ENCODE results near the gene CNDP1. TPM values are rescaled to one million over a fixed set of nuclear protein-coding genes. Genes with fewer than 3 reads are reported as not detected.

Gene CNDP1
- total RNA-seq, 1 experiment from 2014 or later: not detected

GRCh38 chr18:74597034-74597661 lies 62.8 kb downstream of the CNDP1 start:
- Histone ChIP-seq H3K9me2 (replicated peaks; ENCODE audit: insufficient read depth, low read length) (no peaks in the 10 kb centered on the region), H3K4me3 (ENCODE audit: low read length) (peak overlapping the region; percentile 91), H3K36me3 (ENCODE audit: insufficient read depth, low read length) (peaks cover 3% of the 10 kb centered on the region; the same call in 1 of the 2 replicates), H3K9me3 (ENCODE audit: low read length) (no peaks in the 10 kb centered on the region), H3K27ac (ENCODE audit: low read length) (peak overlapping the region; percentile 75), H2AFZ (ENCODE audit: low read length) (peak overlapping the region; percentile 89), H3K27me3 (ENCODE audit: low read length) (no peaks in the 10 kb centered on the region), H3K4me1 (ENCODE audit: low read length) (peaks cover 24% of the 10 kb centered on the region), H3K4me2 (ENCODE audit: low read depth, low read length, poor library complexity, severe bottlenecking) (peak overlapping the region; percentile 85), H3K79me2 (ENCODE audit: low read length) (peaks cover 50% of the 10 kb centered on the region), H4K20me1 (ENCODE audit: insufficient read depth, low read depth, low read length) (peaks cover 38% of the 10 kb centered on the region), H3K9ac (ENCODE audit: low read length) (peak overlapping the region; percentile 85)
- DNase-seq: peak; percentile 90

GRCh38 chr18:74597662-74598349 lies 63.5 kb downstream of the CNDP1 start, which contains the start of gene ZNF407:
ZNF407 (plus strand) TSS chr18:74597870; CDS start chr18:74631020, 33,150 bp downstream.
- Histone ChIP-seq H3K27me3 (ENCODE audit: low read length) (no peaks in the 10 kb centered on the region), H3K4me1 (ENCODE audit: low read length) (peaks cover 24% of the 10 kb centered on the region), H3K9me3 (ENCODE audit: low read length) (no peaks in the 10 kb centered on the region), H3K27ac (ENCODE audit: low read length) (peak within 1 kb of the TSS; percentile 75), H3K79me2 (ENCODE audit: low read length) (peaks cover 53% of the 10 kb centered on the region), H3K4me3 (ENCODE audit: low read length) (peak within 1 kb of the TSS; percentile 91), H3K9me2 (replicated peaks; ENCODE audit: insufficient read depth, low read length) (no peaks in the 10 kb centered on the region), H4K20me1 (ENCODE audit: insufficient read depth, low read depth, low read length) (peaks cover 41% of the 10 kb centered on the region), H3K36me3 (ENCODE audit: insufficient read depth, low read length) (peaks cover 3% of the 10 kb centered on the region; the same call in 1 of the 2 replicates), H3K4me2 (ENCODE audit: low read depth, low read length, poor library complexity, severe bottlenecking) (peak within 1 kb of the TSS; percentile 85), H2AFZ (ENCODE audit: low read length) (peak within 1 kb of the TSS; percentile 89), H3K9ac (ENCODE audit: low read length) (peak within 1 kb of the TSS; percentile 85)
- peak; percentile 97 for DNase-seq

GRCh38 chr18:74598350-74599001 lies 64.2 kb downstream of the CNDP1 start:
- peak overlapping the region; percentile 75 for H3K27ac ChIP-seq (ENCODE audit: low read length)
- peak overlapping the region; percentile 85 for H3K4me2 ChIP-seq (ENCODE audit: low read depth, low read length, poor library complexity, severe bottlenecking)
- H3K4me3 ChIP-seq (ENCODE audit: low read length): peak overlapping the region; percentile 91
- H3K9ac ChIP-seq (ENCODE audit: low read length): peak overlapping the region; percentile 85
- peak; percentile 93 for DNase-seq
- peaks cover 60% of the 10 kb centered on the region for H3K79me2 ChIP-seq (ENCODE audit: low read length)
- H3K27me3 ChIP-seq (ENCODE audit: low read length): no peaks in the 10 kb centered on the region
- H3K9me3 ChIP-seq (ENCODE audit: low read length): no peaks in the 10 kb centered on the region
- no peaks in the 10 kb centered on the region for H3K9me2 ChIP-seq (replicated peaks; ENCODE audit: insufficient read depth, low read length)
- peaks cover 24% of the 10 kb centered on the region for H3K4me1 ChIP-seq (ENCODE audit: low read length)
- H4K20me1 ChIP-seq (ENCODE audit: insufficient read depth, low read depth, low read length): peaks cover 47% of the 10 kb centered on the region
- H2AFZ ChIP-seq (ENCODE audit: low read length): peak overlapping the region; percentile 85; the same call in 1 of the 2 replicates
- H3K36me3 ChIP-seq (ENCODE audit: insufficient read depth, low read length): peaks cover 3% of the 10 kb centered on the region; the same call in 1 of the 2 replicates

GRCh38 chr18:74604361-74604760 lies 70.1 kb downstream of the CNDP1 start:
- Histone ChIP-seq H3K27me3 (ENCODE audit: low read length) (no peaks in the 10 kb centered on the region), H3K9ac (ENCODE audit: low read length) (no peak overlapping the region), H3K79me2 (ENCODE audit: low read length) (peaks cover 64% of the 10 kb centered on the region), H3K9me2 (replicated peaks; ENCODE audit: insufficient read depth, low read length) (no peaks in the 10 kb centered on the region), H4K20me1 (ENCODE audit: insufficient read depth, low read depth, low read length) (peaks cover 85% of the 10 kb centered on the region), H3K27ac (ENCODE audit: low read length) (no peak overlapping the region), H3K4me3 (ENCODE audit: low read length) (no peak overlapping the region), H3K4me2 (ENCODE audit: low read depth, low read length, poor library complexity, severe bottlenecking) (no peak overlapping the region), H3K36me3 (ENCODE audit: insufficient read depth, low read length) (no peaks in the 10 kb centered on the region), H3K9me3 (ENCODE audit: low read length) (no peaks in the 10 kb centered on the region), H3K4me1 (ENCODE audit: low read length) (peaks cover 3% of the 10 kb centered on the region; the same call in 1 of the 2 replicates), H2AFZ (ENCODE audit: low read length) (no peak overlapping the region)
- no peak for DNase-seq

GRCh38 chr18:74604774-74605173 lies 70.5 kb downstream of the CNDP1 start:
- Histone ChIP-seq H3K79me2 (ENCODE audit: low read length) (peaks cover 60% of the 10 kb centered on the region), H3K9me2 (replicated peaks; ENCODE audit: insufficient read depth, low read length) (no peaks in the 10 kb centered on the region), H3K27ac (ENCODE audit: low read length) (no peak overlapping the region), H3K9ac (ENCODE audit: low read length) (no peak overlapping the region), H3K27me3 (ENCODE audit: low read length) (no peaks in the 10 kb centered on the region), H4K20me1 (ENCODE audit: insufficient read depth, low read depth, low read length) (peaks cover 86% of the 10 kb centered on the region), H2AFZ (ENCODE audit: low read length) (no peak overlapping the region), H3K9me3 (ENCODE audit: low read length) (no peaks in the 10 kb centered on the region), H3K36me3 (ENCODE audit: insufficient read depth, low read length) (no peaks in the 10 kb centered on the region), H3K4me1 (ENCODE audit: low read length) (no peaks in the 10 kb centered on the region), H3K4me3 (ENCODE audit: low read length) (no peak overlapping the region), H3K4me2 (ENCODE audit: low read depth, low read length, poor library complexity, severe bottlenecking) (no peak overlapping the region)
- no peak for DNase-seq

- no peaks in the 10 kb centered on the region for H3K9me3 ChIP-seq (ENCODE audit: low read length)
- H4K20me1 ChIP-seq (ENCODE audit: insufficient read depth, low read depth, low read length): peaks cover 86% of the 10 kb centered on the region
Observed at GRCh38 chr18:74608681-74609080, 74.4 kb downstream of the CNDP1 start.

GRCh38 chr18:74609535-74609934 lies 75.2 kb downstream of the CNDP1 start:
- no peaks in the 10 kb centered on the region for H3K36me3 ChIP-seq (ENCODE audit: insufficient read depth, low read length)
- H3K4me2 ChIP-seq (ENCODE audit: low read depth, low read length, poor library complexity, severe bottlenecking): no peak overlapping the region
- H3K79me2 ChIP-seq (ENCODE audit: low read length): peaks cover 50% of the 10 kb centered on the region
- H3K9ac ChIP-seq (ENCODE audit: low read length): no peak overlapping the region
- H3K27me3 ChIP-seq (ENCODE audit: low read length): no peaks in the 10 kb centered on the region
- H3K4me1 ChIP-seq (ENCODE audit: low read length): peaks cover 20% of the 10 kb centered on the region
- no peaks in the 10 kb centered on the region for H3K9me2 ChIP-seq (replicated peaks; ENCODE audit: insufficient read depth, low read length)
- no peak for DNase-seq
- H3K27ac ChIP-seq (ENCODE audit: low read length): no peak overlapping the region
- no peak overlapping the region for H3K4me3 ChIP-seq (ENCODE audit: low read length)
- peaks cover 7% of the 10 kb centered on the region for H3K9me3 ChIP-seq (ENCODE audit: low read length)
- H4K20me1 ChIP-seq (ENCODE audit: insufficient read depth, low read depth, low read length): peaks cover 79% of the 10 kb centered on the region
- no peak overlapping the region for H2AFZ ChIP-seq (ENCODE audit: low read length)

More at GRCh38 chr18:74608681-74609080, 74.4 kb downstream of the CNDP1 start:
- Histone ChIP-seq H3K27me3 (ENCODE audit: low read length) (no peaks in the 10 kb centered on the region), H3K36me3 (ENCODE audit: insufficient read depth, low read length) (no peaks in the 10 kb centered on the region), H3K9me2 (replicated peaks; ENCODE audit: insufficient read depth, low read length) (no peaks in the 10 kb centered on the region), H3K27ac (ENCODE audit: low read length) (no peak overlapping the region), H2AFZ (ENCODE audit: low read length) (no peak overlapping the region), H3K9ac (ENCODE audit: low read length) (no peak overlapping the region), H3K79me2 (ENCODE audit: low read length) (peaks cover 47% of the 10 kb centered on the region), H3K4me3 (ENCODE audit: low read length) (no peak overlapping the region), H3K4me1 (ENCODE audit: low read length) (peaks cover 19% of the 10 kb centered on the region), H3K4me2 (ENCODE audit: low read depth, low read length, poor library complexity, severe bottlenecking) (no peak overlapping the region)
- DNase-seq: no peak

GRCh38 chr18:74610051-74610615 lies 75.8 kb downstream of the CNDP1 start:
- Histone ChIP-seq H3K27me3 (ENCODE audit: low read length) (no peaks in the 10 kb centered on the region), H3K9me2 (replicated peaks; ENCODE audit: insufficient read depth, low read length) (no peaks in the 10 kb centered on the region), H3K9ac (ENCODE audit: low read length) (no peak overlapping the region), H3K4me2 (ENCODE audit: low read depth, low read length, poor library complexity, severe bottlenecking) (no peak overlapping the region), H3K79me2 (ENCODE audit: low read length) (peaks cover 51% of the 10 kb centered on the region), H4K20me1 (ENCODE audit: insufficient read depth, low read depth, low read length) (peaks cover 74% of the 10 kb centered on the region), H3K36me3 (ENCODE audit: insufficient read depth, low read length) (no peaks in the 10 kb centered on the region), H3K4me1 (ENCODE audit: low read length) (peaks cover 20% of the 10 kb centered on the region), H3K9me3 (ENCODE audit: low read length) (peaks cover 10% of the 10 kb centered on the region), H2AFZ (ENCODE audit: low read length) (no peak overlapping the region), H3K27ac (ENCODE audit: low read length) (no peak overlapping the region), H3K4me3 (ENCODE audit: low read length) (no peak overlapping the region)
- DNase-seq: no peak

Data from Karpas-422 (cell line).